Keratinocyte (primary cell): Measurements from ENCODE around the gene NHLH1.

ENCODE experiments used
- EZH2 ChIP-seq: IDR thresholded peaks from one replicate; pipeline ENCODE4 v1.6.1; 2012; ENCODE audit warnings: inconsistent platforms, mild to moderate bottlenecking, low read length, moderate library complexity
- TF ChIP-seq, protein P1 (sequence below), 3 experiments: IDR thresholded peaks in 1 of 3; conservative IDR thresholded peaks in 1 of 3; optimal IDR thresholded peaks in 1 of 3; 2 replicates in 2 of 3; 3 replicates in 1 of 3; pipeline versions ENCODE3 to v1.5.1; 2011; ENCODE audit warnings: low read length in 3 of 3, mild to moderate bottlenecking in 3 of 3, moderate library complexity in 2 of 3, control low read depth in 1 of 3, inconsistent platforms in 1 of 3; ENCODE audit not compliant: insufficient read depth in 2 of 3; ENCODE audit errors: extremely low read depth in 1 of 3

DNA sequence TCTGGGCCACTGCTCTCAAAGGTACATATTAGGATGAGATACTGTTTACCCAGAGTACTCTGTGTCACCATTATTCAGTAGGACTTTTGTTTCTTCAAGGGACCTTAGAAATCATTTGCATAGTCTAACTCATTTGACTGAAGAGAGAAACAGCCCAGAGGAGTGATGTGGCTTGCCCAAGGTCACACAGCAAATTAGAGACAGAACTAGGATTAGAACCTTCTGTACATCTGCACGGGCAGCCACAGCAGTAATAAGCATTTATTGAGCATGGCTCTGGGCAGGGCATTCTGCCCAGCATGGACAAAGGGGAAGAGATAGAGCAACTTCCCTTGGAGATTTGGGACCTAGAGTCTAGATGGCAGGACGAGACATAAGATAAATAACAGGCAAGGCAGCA lies 5.7 kb upstream of the NHLH1 start:
- TF ChIP-seq, protein P1, sequence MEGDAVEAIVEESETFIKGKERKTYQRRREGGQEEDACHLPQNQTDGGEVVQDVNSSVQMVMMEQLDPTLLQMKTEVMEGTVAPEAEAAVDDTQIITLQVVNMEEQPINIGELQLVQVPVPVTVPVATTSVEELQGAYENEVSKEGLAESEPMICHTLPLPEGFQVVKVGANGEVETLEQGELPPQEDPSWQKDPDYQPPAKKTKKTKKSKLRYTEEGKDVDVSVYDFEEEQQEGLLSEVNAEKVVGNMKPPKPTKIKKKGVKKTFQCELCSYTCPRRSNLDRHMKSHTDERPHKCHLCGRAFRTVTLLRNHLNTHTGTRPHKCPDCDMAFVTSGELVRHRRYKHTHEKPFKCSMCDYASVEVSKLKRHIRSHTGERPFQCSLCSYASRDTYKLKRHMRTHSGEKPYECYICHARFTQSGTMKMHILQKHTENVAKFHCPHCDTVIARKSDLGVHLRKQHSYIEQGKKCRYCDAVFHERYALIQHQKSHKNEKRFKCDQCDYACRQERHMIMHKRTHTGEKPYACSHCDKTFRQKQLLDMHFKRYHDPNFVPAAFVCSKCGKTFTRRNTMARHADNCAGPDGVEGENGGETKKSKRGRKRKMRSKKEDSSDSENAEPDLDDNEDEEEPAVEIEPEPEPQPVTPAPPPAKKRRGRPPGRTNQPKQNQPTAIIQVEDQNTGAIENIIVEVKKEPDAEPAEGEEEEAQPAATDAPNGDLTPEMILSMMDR (optimal IDR thresholded peaks at IDR 0.05 in 1 of 3, IDR thresholded peaks at IDR 0.05 in 1 of 3, conservative IDR thresholded peaks at IDR 0.05 in 1 of 3; ENCODE audit: extremely low read depth in 1 of 3, insufficient read depth in 2 of 3, low read length in 3 of 3), result no peak
- TF ChIP-seq EZH2, result no peak
